A673 (cell line): ENCODE data around the gene NFATC3.

Source experiments
- EZH2 ChIP-seq: fragments of 200-600 bp; sonication (generic); IDR thresholded peaks from 2 replicates; pipeline ENCODE4 v1.6.1; 2017; ENCODE audit warnings: borderline replicate concordance, low read depth, mild to moderate bottlenecking, mixed read lengths, antibody characterized with exemption, low read length; ENCODE audit not compliant: poor library complexity, severe bottlenecking
- TF ChIP-seq, protein P1 (sequence below): fragments of 300-800, 200-600 bp; sonication (generic); conservative IDR thresholded peaks from 2 replicates; pipeline ENCODE4 v1.5.1; 2017; ENCODE audit warnings: low read depth, mild to moderate bottlenecking, antibody characterized with exemption, low read length, moderate library complexity, mixed read lengths

GRCh38 chr16:68223072-68223471, 137.9 kb downstream of the NFATC3 start:
- TF ChIP-seq EZH2, result no peak
- TF ChIP-seq, protein P1, sequence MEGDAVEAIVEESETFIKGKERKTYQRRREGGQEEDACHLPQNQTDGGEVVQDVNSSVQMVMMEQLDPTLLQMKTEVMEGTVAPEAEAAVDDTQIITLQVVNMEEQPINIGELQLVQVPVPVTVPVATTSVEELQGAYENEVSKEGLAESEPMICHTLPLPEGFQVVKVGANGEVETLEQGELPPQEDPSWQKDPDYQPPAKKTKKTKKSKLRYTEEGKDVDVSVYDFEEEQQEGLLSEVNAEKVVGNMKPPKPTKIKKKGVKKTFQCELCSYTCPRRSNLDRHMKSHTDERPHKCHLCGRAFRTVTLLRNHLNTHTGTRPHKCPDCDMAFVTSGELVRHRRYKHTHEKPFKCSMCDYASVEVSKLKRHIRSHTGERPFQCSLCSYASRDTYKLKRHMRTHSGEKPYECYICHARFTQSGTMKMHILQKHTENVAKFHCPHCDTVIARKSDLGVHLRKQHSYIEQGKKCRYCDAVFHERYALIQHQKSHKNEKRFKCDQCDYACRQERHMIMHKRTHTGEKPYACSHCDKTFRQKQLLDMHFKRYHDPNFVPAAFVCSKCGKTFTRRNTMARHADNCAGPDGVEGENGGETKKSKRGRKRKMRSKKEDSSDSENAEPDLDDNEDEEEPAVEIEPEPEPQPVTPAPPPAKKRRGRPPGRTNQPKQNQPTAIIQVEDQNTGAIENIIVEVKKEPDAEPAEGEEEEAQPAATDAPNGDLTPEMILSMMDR, result no peak
